IPS-18a (cell line): ENCODE measurements around the gene ZNRF1.

Source experiments
- H3K27ac ChIP-seq: one replicate; pipeline ENCODE4 v1.5.1; 2013; ENCODE audit warnings: low read length
- H3K27me3 ChIP-seq: one replicate; pipeline ENCODE4 v1.6.1; 2013; ENCODE audit warnings: mild to moderate bottlenecking, low read length; ENCODE audit not compliant: control insufficient read depth, insufficient read depth
- H3K36me3 ChIP-seq: one replicate; pipeline ENCODE4 v1.6.1; 2013; ENCODE audit warnings: low read depth, low read length; ENCODE audit not compliant: control insufficient read depth
- H3K4me1 ChIP-seq: one replicate; pipeline ENCODE4 v1.6.1; 2013; ENCODE audit warnings: low read depth, low read length; ENCODE audit not compliant: control insufficient read depth
- H3K4me3 ChIP-seq: one replicate; pipeline ENCODE4 v1.5.1; 2013; ENCODE audit warnings: low read length
- H3K9ac ChIP-seq: one replicate; pipeline ENCODE4 v1.6.1; 2013; ENCODE audit warnings: mild to moderate bottlenecking, low read length, moderate library complexity
- H3K9me3 ChIP-seq: one replicate; pipeline ENCODE4 v1.6.1; 2013; ENCODE audit warnings: low read depth, low read length; ENCODE audit not compliant: control insufficient read depth

The ZNRF1 gene

GRCh38 chr16:75131081-75131480, 132.3 kb downstream of the ZNRF1 start:
- no peaks in the 10 kb centered on the region for H3K27me3 ChIP-seq
- H3K4me3 ChIP-seq = no peak overlapping the region
- H3K27ac ChIP-seq = no peak overlapping the region
- no peaks in the 10 kb centered on the region for H3K36me3 ChIP-seq
- no peaks in the 10 kb centered on the region for H3K4me1 ChIP-seq
- H3K9ac ChIP-seq = no peak overlapping the region
- H3K9me3 ChIP-seq = peaks cover 10% of the 10 kb centered on the region

DNA sequence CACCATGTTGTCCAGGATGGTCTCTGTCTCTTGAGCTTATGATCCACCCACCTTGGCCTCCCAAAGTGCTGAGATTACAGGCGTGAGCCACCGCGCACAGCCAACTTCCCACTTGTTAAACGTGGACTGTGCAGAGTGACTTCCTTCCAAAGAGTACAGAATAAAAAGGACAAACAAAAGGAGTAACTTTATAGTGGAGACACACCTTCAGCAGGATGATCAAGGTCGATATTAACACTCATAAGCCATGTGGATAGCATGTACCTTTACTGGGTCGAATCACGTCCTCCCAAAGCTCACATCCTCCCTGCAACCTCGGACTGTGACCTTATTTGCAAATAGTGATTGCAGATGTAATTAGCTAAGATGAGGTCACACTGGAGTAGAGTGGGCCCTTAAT, 139.4 kb downstream of the ZNRF1 start:
- Histone ChIP-seq H3K27me3 (no peaks in the 10 kb centered on the region), H3K36me3 (no peaks in the 10 kb centered on the region), H3K9me3 (no peaks in the 10 kb centered on the region), H3K27ac (no peak overlapping the region), H3K4me3 (no peak overlapping the region), H3K9ac (no peak overlapping the region), H3K4me1 (no peaks in the 10 kb centered on the region)

DNA sequence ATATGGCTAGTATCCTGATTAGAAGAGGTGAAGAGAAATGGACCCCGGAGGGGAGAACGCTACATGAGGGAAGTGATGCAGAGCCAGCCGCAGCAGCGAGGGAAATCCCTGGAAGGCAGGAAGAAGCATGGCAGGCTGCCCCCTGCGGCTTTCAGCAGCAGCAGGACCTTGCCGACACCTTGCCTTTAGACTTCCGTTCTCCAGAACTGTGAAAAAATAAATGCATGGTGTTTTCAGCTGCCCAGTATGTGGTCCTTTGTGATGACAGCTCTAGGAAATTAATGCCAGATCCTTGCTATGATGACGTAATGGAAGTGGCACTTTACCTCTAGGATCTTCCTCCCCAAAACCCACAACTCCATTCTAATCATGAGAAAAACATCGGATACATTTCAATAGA, 139.8 kb downstream of the ZNRF1 start:
- Histone ChIP-seq H3K9me3 (no peaks in the 10 kb centered on the region), H3K4me3 (no peak overlapping the region), H3K36me3 (no peaks in the 10 kb centered on the region), H3K9ac (no peak overlapping the region), H3K27ac (no peak overlapping the region), H3K4me1 (no peaks in the 10 kb centered on the region), H3K27me3 (no peaks in the 10 kb centered on the region)

DNA sequence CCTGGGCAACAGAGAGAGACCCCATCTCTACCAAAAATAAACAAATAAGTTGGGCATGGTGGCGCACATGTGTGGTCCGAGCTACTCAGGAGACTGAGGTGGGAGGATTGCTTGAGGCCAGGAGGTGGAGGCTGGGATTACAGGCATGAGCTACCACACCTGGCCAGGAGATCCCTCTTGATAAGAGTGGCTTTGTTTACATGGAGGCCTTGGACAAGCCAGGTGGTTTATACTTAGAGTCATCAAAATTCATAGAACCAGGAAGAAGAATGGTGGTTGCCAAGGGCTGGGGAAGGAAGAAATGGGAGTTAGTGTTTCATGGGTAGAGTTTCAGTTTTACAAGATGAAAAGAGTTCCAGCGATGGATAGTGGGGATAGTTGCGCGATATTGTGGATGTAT, 140.7 kb downstream of the ZNRF1 start:
- Histone ChIP-seq H3K4me1 (no peaks in the 10 kb centered on the region), H3K9me3 (no peaks in the 10 kb centered on the region), H3K27me3 (no peaks in the 10 kb centered on the region), H3K27ac (no peak overlapping the region), H3K9ac (no peak overlapping the region), H3K4me3 (no peak overlapping the region), H3K36me3 (no peaks in the 10 kb centered on the region)

DNA sequence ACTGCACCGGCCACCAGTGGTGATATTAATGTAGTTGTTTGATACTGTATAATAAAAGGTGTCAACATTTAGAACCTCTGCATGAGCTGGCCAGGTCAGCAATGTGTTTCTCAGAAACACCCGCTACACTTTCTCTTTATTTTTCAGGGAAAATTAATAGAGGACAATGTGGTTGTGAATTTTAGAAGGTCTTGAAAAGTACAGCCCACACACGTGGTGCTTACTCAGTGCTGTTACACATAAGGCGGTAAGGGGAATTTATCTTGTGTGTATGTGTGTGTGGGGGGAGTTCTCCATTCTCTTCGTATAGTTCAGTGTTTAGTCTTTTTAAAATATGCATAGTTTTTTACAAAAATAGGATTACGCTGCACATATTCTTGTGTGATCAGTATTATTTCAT, 145.1 kb downstream of the ZNRF1 start:
- Histone ChIP-seq H3K4me3 (no peak overlapping the region), H3K27me3 (no peaks in the 10 kb centered on the region), H3K4me1 (no peaks in the 10 kb centered on the region), H3K9ac (no peak overlapping the region), H3K36me3 (no peaks in the 10 kb centered on the region), H3K9me3 (no peaks in the 10 kb centered on the region), H3K27ac (no peak overlapping the region)

GRCh38 chr16:75147968-75148310, 149.1 kb downstream of the ZNRF1 start:
- Histone ChIP-seq H3K4me1 (no peaks in the 10 kb centered on the region), H3K36me3 (no peaks in the 10 kb centered on the region), H3K9ac (peak overlapping the region; percentile 65), H3K9me3 (peaks cover 11% of the 10 kb centered on the region), H3K27me3 (no peaks in the 10 kb centered on the region), H3K4me3 (peak overlapping the region; percentile 61), H3K27ac (no peak overlapping the region)

GRCh38 chr16:75148311-75149195, 149.7 kb downstream of the ZNRF1 start, which contains the start of gene ZFP1:
ZFP1 (plus strand) TSS chr16:75148524; CDS start chr16:75152952, 4,428 bp downstream.
- peaks cover 11% of the 10 kb centered on the region for H3K9me3 ChIP-seq
- H3K9ac ChIP-seq = peak within 1 kb of the TSS; percentile 65
- peak within 1 kb of the TSS; percentile 62 for H3K27ac ChIP-seq
- no peaks in the 10 kb centered on the region for H3K27me3 ChIP-seq
- H3K4me3 ChIP-seq = peak within 1 kb of the TSS; percentile 61
- no peaks in the 10 kb centered on the region for H3K36me3 ChIP-seq
- no peaks in the 10 kb centered on the region for H3K4me1 ChIP-seq

GRCh38 chr16:75151798-75152197, 153.0 kb downstream of the ZNRF1 start:
- H3K4me1 ChIP-seq = no peaks in the 10 kb centered on the region
- H3K4me3 ChIP-seq = no peak overlapping the region
- no peak overlapping the region for H3K9ac ChIP-seq
- peaks cover 11% of the 10 kb centered on the region for H3K9me3 ChIP-seq
- no peak overlapping the region for H3K27ac ChIP-seq
- no peaks in the 10 kb centered on the region for H3K27me3 ChIP-seq
- peaks cover 7% of the 10 kb centered on the region for H3K36me3 ChIP-seq

GRCh38 chr16:75152635-75153034, 153.8 kb downstream of the ZNRF1 start:
- H3K36me3 ChIP-seq = peaks cover 7% of the 10 kb centered on the region
- H3K27me3 ChIP-seq = no peaks in the 10 kb centered on the region
- H3K9me3 ChIP-seq = peaks cover 11% of the 10 kb centered on the region

GRCh38 chr16:75160386-75160785, 161.6 kb downstream of the ZNRF1 start:
- H3K36me3 ChIP-seq = peaks cover 3% of the 10 kb centered on the region
- no peaks in the 10 kb centered on the region for H3K27me3 ChIP-seq
- H3K27ac ChIP-seq = no peak overlapping the region
- H3K9ac ChIP-seq = no peak overlapping the region
- H3K9me3 ChIP-seq = no peaks in the 10 kb centered on the region
- no peaks in the 10 kb centered on the region for H3K4me1 ChIP-seq
- H3K4me3 ChIP-seq = no peak overlapping the region

More at GRCh38 chr16:75152635-75153034, 153.8 kb downstream of the ZNRF1 start:
- no peak overlapping the region for H3K27ac ChIP-seq
- no peak overlapping the region for H3K4me3 ChIP-seq
- no peaks in the 10 kb centered on the region for H3K4me1 ChIP-seq
- H3K9ac ChIP-seq = no peak overlapping the region
